Stimulated activated CD4-positive, alpha-beta T cell treated with anti-CD3 and anti-CD28 coated beads, Interleukin-12 subunit alpha, Interleukin-12 subunit beta, amount 100 ng/mL, for 4 hours (primary cell): ENCODE results near the gene CD248.

ENCODE experiments used
- DNase-seq: peaks from one replicate; pipeline ENCODE4 v3.0.0-alpha.2; 2020

CD248 gene

GRCh38 chr11:66268952-66269905 is 47.6 kb downstream of the CD248 start:
- no peak for DNase-seq

- peak; percentile 99 for DNase-seq
Observed at GRCh38 chr11:66268244-66268951, 48.4 kb downstream of the CD248 start, which contains the start of gene RAB1B. RAB1B (plus strand) TSS chr11:66268639; CDS start chr11:66268680, 41 bp downstream.

GRCh38 chr11:66267379-66268243 is 49.2 kb downstream of the CD248 start:
- DNase-seq = peak; percentile 89

GRCh38 chr11:66267039-66267378 is 49.8 kb downstream of the CD248 start:
- no peak for DNase-seq

- no peak for DNase-seq
Observed at GRCh38 chr11:66266378-66267038, 50.3 kb downstream of the CD248 start.

- no peak for DNase-seq
Observed at GRCh38 chr11:66265531-66266377, 51.1 kb downstream of the CD248 start.

GRCh38 chr11:66264914-66265313 is 51.9 kb downstream of the CD248 start:
- peak; percentile 42 for DNase-seq
